GM23248 (cell line): ENCODE measurements around the gene ACSF3. TPM values are rescaled to one million over a fixed set of nuclear protein-coding genes. Genes with fewer than 3 reads are reported as not detected.

ENCODE experiments used
- DNase-seq: peaks from one replicate; pipeline ENCODE4 v3.0.0-alpha.2; 2015
- H2AFZ ChIP-seq: fragments of 200-600 bp; sonication (generic); 2 replicates; pipeline ENCODE4 v1.6.1; 2016; ENCODE audit warnings: antibody characterized with exemption
- H3F3A ChIP-seq: fragments of 200-600 bp; sonication (generic); 2 replicates; pipeline ENCODE4 v1.6.1; 2016; ENCODE audit warnings: mild to moderate bottlenecking, antibody characterized with exemption, mixed run types; ENCODE audit not compliant: insufficient read depth
- H3K27ac ChIP-seq: fragments of 200-600 bp; sonication (generic); 2 replicates; pipeline ENCODE4 v1.5.1; 2016; ENCODE audit warnings: mild to moderate bottlenecking
- H3K27me3 ChIP-seq: fragments of 200-600 bp; sonication (generic); replicated peaks from 2 replicates; pipeline ENCODE4 v1.6.1; 2016; ENCODE audit warnings: mild to moderate bottlenecking; ENCODE audit not compliant: insufficient read depth
- H3K36me3 ChIP-seq: fragments of 200-600 bp; sonication (generic); 2 replicates; pipeline ENCODE4 v1.6.1; 2016; ENCODE audit warnings: low read depth, mild to moderate bottlenecking
- H3K4me1 ChIP-seq: fragments of 200-600 bp; sonication (generic); 2 replicates; pipeline ENCODE4 v1.6.1; 2016; ENCODE audit warnings: mild to moderate bottlenecking; ENCODE audit not compliant: insufficient read depth
- H3K4me2 ChIP-seq: fragments of 200-600 bp; sonication (generic); one replicate; pipeline ENCODE4 v1.6.1; 2016; ENCODE audit warnings: mild to moderate bottlenecking; ENCODE audit not compliant: unreplicated experiment
- H3K4me3 ChIP-seq: fragments of 200-600 bp; sonication (generic); 2 replicates; pipeline ENCODE4 v1.5.1; 2016; ENCODE audit warnings: mild to moderate bottlenecking
- H3K79me2 ChIP-seq: fragments of 200-600 bp; sonication (generic); 2 replicates; pipeline ENCODE4 v1.6.1; 2016; ENCODE audit warnings: mild to moderate bottlenecking; ENCODE audit not compliant: insufficient read depth
- H3K9ac ChIP-seq: fragments of 200-600 bp; sonication (generic); 2 replicates; pipeline ENCODE4 v1.6.1; 2016; ENCODE audit warnings: mild to moderate bottlenecking
- H3K9me2 ChIP-seq: fragments of 200-600 bp; sonication (generic); 2 replicates; pipeline ENCODE4 v1.6.1; 2016; ENCODE audit warnings: mixed run types, mild to moderate bottlenecking, moderate library complexity; ENCODE audit not compliant: insufficient read depth
- H3K9me3 ChIP-seq: fragments of 200-600 bp; sonication (generic); one replicate; pipeline ENCODE4 v1.6.1; 2017; ENCODE audit warnings: low read depth
- H4K20me1 ChIP-seq: fragments of 200-600 bp; sonication (generic); 2 replicates; pipeline ENCODE4 v1.6.0; 2016; ENCODE audit not compliant: insufficient read depth
- EZH2 ChIP-seq: fragments of 200-600 bp; sonication (generic); IDR thresholded peaks from 2 replicates; pipeline ENCODE4 v1.6.1; 2018; ENCODE audit warnings: antibody characterized with exemption, mild to moderate bottlenecking; ENCODE audit not compliant: insufficient read depth, poor library complexity, severe bottlenecking
- EZH2phosphoT487 ChIP-seq: fragments of 200-600 bp; sonication (generic); IDR thresholded peaks from 2 replicates; pipeline ENCODE4 v1.6.1; 2018; ENCODE audit warnings: antibody characterized with exemption, moderate library complexity, mild to moderate bottlenecking, low read depth; ENCODE audit not compliant: insufficient read depth
- WGBS, 2 experiments: methylation state at CpG; one replicate each; pipeline ENCODE4 v1.1.6; 2015 to 2017; ENCODE audit warnings: low lambda C conversion rate in 2 of 2, low coverage in 1 of 2; ENCODE audit errors: missing lambda C conversion rate in 2 of 2; 5-methylcytosine and 5-hydroxymethylcytosine counted together
- in situ Hi-C: fragments of 300-500 bp; cut with MboI; formaldehyde crosslinking; loops from 2 replicates; pipeline ENCODE4 v1.15.0; 2020
- polyA plus RNA-seq: library from polyadenylated mRNA; unstranded; fragments of >200 nt; fragmentation: Nextera tagmentation; extraction: Ambion mirVana; gene quantifications from 2 replicates; pipeline ENCODE4 v1.2.1, GENCODE V29; 2016
- total RNA-seq: library from RNA; depleted of rRNA; stranded (reverse); fragments of >200 nt; shearing (Covaris generic); gene quantifications from 2 replicates; pipeline ENCODE4 v1.2.3, GENCODE V29; 2014

ACSF3 gene
- total and polyA plus RNA-seq, 2 experiments from 2014 or later: 15.9 to 17.1 TPM

GRCh38 chr16:89138513-89138795, 44.8 kb downstream of the ACSF3 start:
- Histone ChIP-seq H3K27ac (no peak overlapping the region), H3K4me2 (no peak overlapping the region), H2AFZ (no peak overlapping the region), H3K79me2 (no peaks in the 10 kb centered on the region), H3K9me2 (no peaks in the 10 kb centered on the region), H3K9me3 (no peaks in the 10 kb centered on the region), H3F3A (no peaks in the 10 kb centered on the region), H3K4me1 (no peaks in the 10 kb centered on the region), H4K20me1 (no peaks in the 10 kb centered on the region), H3K27me3 (no peaks in the 10 kb centered on the region), H3K36me3 (peaks cover 4% of the 10 kb centered on the region; the same call in 1 of the 2 replicates), H3K9ac (no peak overlapping the region), H3K4me3 (no peak overlapping the region)
- 96 to 99% methylated on average over 7 of the region's 7 CpGs for WGBS, 2 experiments
- DNase-seq: no peak
- in situ Hi-C loops: no loop called here
- TF ChIP-seq EZH2phosphoT487 (no peak), EZH2 (no peak)

- Histone ChIP-seq H3F3A (no peaks in the 10 kb centered on the region), H3K27ac (no peak overlapping the region), H3K9me3 (no peaks in the 10 kb centered on the region), H3K9me2 (no peaks in the 10 kb centered on the region), H3K79me2 (no peaks in the 10 kb centered on the region), H3K4me3 (no peak overlapping the region), H3K27me3 (no peaks in the 10 kb centered on the region), H3K4me1 (no peaks in the 10 kb centered on the region), H3K4me2 (no peak overlapping the region), H4K20me1 (no peaks in the 10 kb centered on the region), H2AFZ (no peak overlapping the region), H3K36me3 (no peaks in the 10 kb centered on the region), H3K9ac (no peak overlapping the region)
- TF ChIP-seq EZH2 (no peak), EZH2phosphoT487 (no peak)
- in situ Hi-C loops: no loop called here
- no peak for DNase-seq
- WGBS, 2 experiments: 93 to 96% methylated on average over 30 of the region's 30 CpGs
Observed at GRCh38 chr16:89138843-89139520, 45.3 kb downstream of the ACSF3 start.

GRCh38 chr16:89139907-89140361, 46.3 kb downstream of the ACSF3 start:
- Histone ChIP-seq H4K20me1 (no peaks in the 10 kb centered on the region), H3K4me1 (no peaks in the 10 kb centered on the region), H3K27ac (no peak overlapping the region), H3F3A (no peaks in the 10 kb centered on the region), H3K36me3 (no peaks in the 10 kb centered on the region), H3K79me2 (no peaks in the 10 kb centered on the region), H2AFZ (no peak overlapping the region), H3K9me3 (no peaks in the 10 kb centered on the region), H3K4me3 (no peak overlapping the region), H3K9me2 (no peaks in the 10 kb centered on the region), H3K4me2 (no peak overlapping the region), H3K9ac (no peak overlapping the region), H3K27me3 (no peaks in the 10 kb centered on the region)
- TF ChIP-seq EZH2phosphoT487 (no peak), EZH2 (no peak)
- no peak for DNase-seq
- in situ Hi-C loops: no loop called here
- whole genome bisulfite sequencing, 2 experiments: 97 to 98% methylated on average over 10 to 12 of the region's 12 CpGs

- no peaks in the 10 kb centered on the region for H3K36me3 ChIP-seq
- H3K27ac ChIP-seq: no peak overlapping the region
- no peaks in the 10 kb centered on the region for H3K79me2 ChIP-seq
- no peak overlapping the region for H3K4me3 ChIP-seq
- 85 to 90% methylated on average over 13 of the region's 13 CpGs for WGBS, 2 experiments
- H3K4me1 ChIP-seq: no peaks in the 10 kb centered on the region
- H3K9me2 ChIP-seq: no peaks in the 10 kb centered on the region
- no peak overlapping the region for H3K9ac ChIP-seq
- TF ChIP-seq EZH2phosphoT487: no peak
- no peak for TF ChIP-seq EZH2
- no peak overlapping the region for H2AFZ ChIP-seq
- in situ Hi-C loops: no loop called here
- no peaks in the 10 kb centered on the region for H3F3A ChIP-seq
- no peak overlapping the region for H3K4me2 ChIP-seq
- H3K27me3 ChIP-seq: no peaks in the 10 kb centered on the region
- no peaks in the 10 kb centered on the region for H3K9me3 ChIP-seq
- DNase-seq: no peak
- H4K20me1 ChIP-seq: no peaks in the 10 kb centered on the region
Observed at GRCh38 chr16:89140401-89140800, 46.7 kb downstream of the ACSF3 start.
